HepG2 (cell line): Measurements from ENCODE around the gene OR2V2. TPM values are rescaled to one million over a fixed set of nuclear protein-coding genes. Genes with fewer than 3 reads are reported as not detected.

ENCODE experiments used
- ARNTL ChIP-seq: sonication (generic); formaldehyde crosslinking; IDR thresholded peaks from 2 replicates; pipeline ENCODE4 v1.4.0; 2020; ENCODE audit warnings: mild to moderate bottlenecking, missing genetic modification reagents
- GTF2F1 ChIP-seq: fragments of 150-350 bp; IDR thresholded peaks from 2 replicates; pipeline ENCODE4 v1.6.1; 2014; ENCODE audit warnings: low read length
- HOXD1 ChIP-seq: sonication (generic); formaldehyde crosslinking; IDR thresholded peaks from 2 replicates; pipeline ENCODE4 v1.5.0; 2020; ENCODE audit warnings: missing genetic modification reagents
- KDM1A ChIP-seq: IDR thresholded peaks from 2 replicates; pipeline ENCODE4 v1.6.1; 2016; ENCODE audit warnings: missing compliant biosample characterization
- KDM2A ChIP-seq: sonication (generic); formaldehyde crosslinking; IDR thresholded peaks from 2 replicates; pipeline ENCODE4 v1.4.0; 2020; ENCODE audit warnings: low read depth, missing genetic modification reagents, borderline replicate concordance
- MAF1 ChIP-seq: sonication (generic); formaldehyde crosslinking; IDR thresholded peaks from 2 replicates; pipeline ENCODE4 v1.5.0; 2020; ENCODE audit warnings: missing genetic modification reagents, borderline replicate concordance
- NCOA5 ChIP-seq: sonication (generic); formaldehyde crosslinking; IDR thresholded peaks from 2 replicates; pipeline ENCODE4 v1.4.0; 2020; ENCODE audit warnings: missing genetic modification reagents
- NFKBIZ ChIP-seq: IDR thresholded peaks from 2 replicates; pipeline ENCODE4 v1.6.1; 2018; ENCODE audit warnings: missing genetic modification reagents, missing compliant biosample characterization
- PHB2 ChIP-seq: fragments of 450-650 bp; IDR thresholded peaks from 2 replicates; pipeline ENCODE4 v1.6.1; 2018; ENCODE audit not compliant: partially characterized antibody
- SIX1 ChIP-seq: sonication (generic); formaldehyde crosslinking; IDR thresholded peaks from 2 replicates; pipeline ENCODE4 v1.4.0; 2020; ENCODE audit warnings: missing genetic modification reagents, borderline replicate concordance
- TP53 ChIP-seq: sonication (generic); formaldehyde crosslinking; conservative IDR thresholded peaks from 2 replicates; pipeline ENCODE4 v1.4.0; 2020; ENCODE audit warnings: missing genetic modification reagents
- ZNF383 ChIP-seq: sonication (generic); formaldehyde crosslinking; IDR thresholded peaks from 2 replicates; pipeline ENCODE4 v1.4.0; 2020; ENCODE audit warnings: missing genetic modification reagents, mild to moderate bottlenecking, borderline replicate concordance
- ZNF549 ChIP-seq: sonication (generic); formaldehyde crosslinking; IDR thresholded peaks from 2 replicates; pipeline ENCODE4 v1.5.0; 2020; ENCODE audit warnings: missing genetic modification reagents
- ZNF768 ChIP-seq: sonication (generic); formaldehyde crosslinking; IDR thresholded peaks from 2 replicates; pipeline ENCODE4 v1.4.0; 2020; ENCODE audit warnings: missing genetic modification reagents
- polyA plus RNA-seq, 8 experiments: library from polyadenylated mRNA; depleted of rRNA in 3 of 8; stranded (reverse) in 7 of 8; unstranded in 1 of 8; fragments of >200 nt; fragmentation: Illumina TruSeq in 4 of 8; extraction: Trizol in 4 of 8; gene quantifications; 2 replicates each; pipeline versions ENCODE4 v1.2.1 to v1.2.3, GENCODE V29; 2011 to 2016; ENCODE audit warnings: low read depth in 4 of 8, missing spikeins in 1 of 8, mixed read lengths in 1 of 8; ENCODE audit not compliant: insufficient read depth in 1 of 8
- total RNA-seq, 5 experiments: library from RNA; depleted of rRNA; stranded (reverse); fragments of >200 nt; fragmentation: Illumina TruSeq; extraction: Trizol; gene quantifications; 2 replicates each; pipeline ENCODE4 v1.2.3, GENCODE V29; 2016; ENCODE audit warnings: low read depth in 1 of 5
- TF ChIP-seq, protein P1 (sequence below): sonication (generic); formaldehyde crosslinking; IDR thresholded peaks from 2 replicates; pipeline ENCODE4 v1.8.0; 2022; ENCODE audit warnings: mild to moderate bottlenecking, missing genetic modification reagents, moderate library complexity
- TF ChIP-seq, protein P2 (sequence below): sonication (generic); formaldehyde crosslinking; IDR thresholded peaks from 2 replicates; pipeline ENCODE4 v1.9.0; 2021; ENCODE audit warnings: missing genetic modification reagents, borderline replicate concordance
- TF ChIP-seq, protein P3 (sequence below): sonication (generic); formaldehyde crosslinking; IDR thresholded peaks from 2 replicates; pipeline ENCODE4 v1.4.0; 2020; ENCODE audit warnings: missing genetic modification reagents; ENCODE audit errors: not compliant biosample characterization
- TF ChIP-seq, protein P4 (sequence below), 2 experiments: sonication (generic) in 1 of 2; formaldehyde crosslinking in 1 of 2; IDR thresholded peaks; 2 replicates each; pipeline versions ENCODE4 v1.5.1 to v1.6.1; 2011 to 2020; ENCODE audit warnings: borderline replicate concordance in 1 of 2, low read depth in 1 of 2, low read length in 1 of 2, mild to moderate bottlenecking in 1 of 2, missing genetic modification reagents in 1 of 2, moderate library complexity in 1 of 2
- TF ChIP-seq, protein P5 (sequence below): sonication (generic); formaldehyde crosslinking; IDR thresholded peaks from 2 replicates; pipeline ENCODE4 v1.8.1; 2022; ENCODE audit warnings: low read depth, mild to moderate bottlenecking, missing genetic modification reagents
- TF ChIP-seq, protein P6 (sequence below): sonication (generic); formaldehyde crosslinking; IDR thresholded peaks from 2 replicates; pipeline ENCODE4 v1.4.0; 2020; ENCODE audit warnings: missing genetic modification reagents, low read depth, mild to moderate bottlenecking, borderline replicate concordance

Gene OR2V2
- total and polyA plus RNA-seq, 2 of the 13 experiments (the other 11 are each of a cell fraction or from before 2014, with no cell fraction given) = not detected

DNA sequence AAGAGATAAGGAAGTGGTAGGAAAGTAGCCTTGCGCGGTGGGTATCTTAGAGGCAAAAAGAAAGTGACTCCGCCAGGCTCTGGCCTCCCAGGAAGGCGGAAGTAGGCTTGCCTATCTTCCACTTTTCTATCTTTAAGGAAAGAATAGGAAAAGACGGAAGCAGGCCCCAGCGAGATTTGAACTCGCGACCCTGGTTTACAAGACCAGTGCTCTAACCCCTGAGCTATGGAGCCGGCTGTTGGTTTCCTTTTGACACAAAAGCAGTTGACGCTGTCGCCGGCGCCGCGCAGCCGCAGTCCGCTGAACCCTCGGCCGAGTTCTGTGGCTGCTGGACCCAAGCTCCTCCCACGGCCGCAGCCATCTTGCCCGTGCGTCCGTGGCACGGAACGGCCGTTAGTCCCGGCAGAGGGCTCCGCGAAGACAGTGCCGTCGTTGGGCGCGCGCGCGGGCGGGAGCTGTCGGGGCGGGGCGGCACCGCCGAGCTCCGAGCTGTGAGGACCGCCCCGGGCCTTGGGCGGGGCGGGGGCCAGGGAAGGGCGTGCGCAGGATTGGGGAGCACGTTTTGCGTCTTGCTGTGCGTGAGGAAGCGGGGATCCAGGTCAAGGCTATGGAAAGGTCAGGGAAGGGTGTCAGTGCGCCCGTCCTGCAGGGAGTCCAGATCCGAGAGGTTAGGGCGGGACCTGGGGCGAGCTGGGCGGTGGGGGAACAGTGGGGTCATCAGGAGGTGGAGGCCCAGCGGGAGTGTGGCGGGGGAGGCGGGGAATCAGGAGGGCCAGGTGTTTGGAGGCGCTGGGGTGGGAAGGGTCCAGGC is 44.3 kb downstream of the OR2V2 start (continued):
- TF ChIP-seq HOXD1 (0 out of 2 replicates have a peak, but pooled peaks have one; percentile 62), ZNF383 (CRISPR knock-in tag) (no peak), GTF2F1 (no peak), TP53 (CRISPR knock-in tag) (0 out of 2 replicates have a peak, but pooled peaks have one; percentile 40), SIX1 (CRISPR knock-in tag) (no peak; the same call in 1 of the 2 replicates), MAF1 (CRISPR knock-in tag) (peak; percentile 99), NCOA5 (no peak), ARNTL (CRISPR knock-in tag) (peak; percentile 64; the same call in 1 of the 2 replicates), ZNF768 (CRISPR knock-in tag) (peak; percentile 63; the same call in 1 of the 2 replicates), ZNF549 (CRISPR knock-in tag) (no peak), KDM2A (CRISPR knock-in tag) (peak; percentile 70; the same call in 1 of the 2 replicates), PHB2 (no peak), NFKBIZ (no peak), KDM1A (CRISPR knock-in tag) (no peak)
- TF ChIP-seq, protein P1, sequence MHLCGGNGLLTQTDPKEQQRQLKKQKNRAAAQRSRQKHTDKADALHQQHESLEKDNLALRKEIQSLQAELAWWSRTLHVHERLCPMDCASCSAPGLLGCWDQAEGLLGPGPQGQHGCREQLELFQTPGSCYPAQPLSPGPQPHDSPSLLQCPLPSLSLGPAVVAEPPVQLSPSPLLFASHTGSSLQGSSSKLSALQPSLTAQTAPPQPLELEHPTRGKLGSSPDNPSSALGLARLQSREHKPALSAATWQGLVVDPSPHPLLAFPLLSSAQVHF (CRISPR knock-in tag) = 0 out of 2 replicates have a peak, but pooled peaks have one; percentile 52
- TF ChIP-seq, protein P2, sequence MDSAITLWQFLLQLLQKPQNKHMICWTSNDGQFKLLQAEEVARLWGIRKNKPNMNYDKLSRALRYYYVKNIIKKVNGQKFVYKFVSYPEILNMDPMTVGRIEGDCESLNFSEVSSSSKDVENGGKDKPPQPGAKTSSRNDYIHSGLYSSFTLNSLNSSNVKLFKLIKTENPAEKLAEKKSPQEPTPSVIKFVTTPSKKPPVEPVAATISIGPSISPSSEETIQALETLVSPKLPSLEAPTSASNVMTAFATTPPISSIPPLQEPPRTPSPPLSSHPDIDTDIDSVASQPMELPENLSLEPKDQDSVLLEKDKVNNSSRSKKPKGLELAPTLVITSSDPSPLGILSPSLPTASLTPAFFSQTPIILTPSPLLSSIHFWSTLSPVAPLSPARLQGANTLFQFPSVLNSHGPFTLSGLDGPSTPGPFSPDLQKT (CRISPR knock-in tag) = peak; percentile 67; the same call in 1 of the 2 replicates
- TF ChIP-seq, protein P3, sequence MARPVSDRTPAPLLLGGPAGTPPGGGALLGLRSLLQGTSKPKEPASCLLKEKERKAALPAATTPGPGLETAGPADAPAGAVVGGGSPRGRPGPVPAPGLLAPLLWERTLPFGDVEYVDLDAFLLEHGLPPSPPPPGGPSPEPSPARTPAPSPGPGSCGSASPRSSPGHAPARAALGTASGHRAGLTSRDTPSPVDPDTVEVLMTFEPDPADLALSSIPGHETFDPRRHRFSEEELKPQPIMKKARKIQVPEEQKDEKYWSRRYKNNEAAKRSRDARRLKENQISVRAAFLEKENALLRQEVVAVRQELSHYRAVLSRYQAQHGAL (CRISPR knock-in tag) = no peak
- TF ChIP-seq, protein P4, sequence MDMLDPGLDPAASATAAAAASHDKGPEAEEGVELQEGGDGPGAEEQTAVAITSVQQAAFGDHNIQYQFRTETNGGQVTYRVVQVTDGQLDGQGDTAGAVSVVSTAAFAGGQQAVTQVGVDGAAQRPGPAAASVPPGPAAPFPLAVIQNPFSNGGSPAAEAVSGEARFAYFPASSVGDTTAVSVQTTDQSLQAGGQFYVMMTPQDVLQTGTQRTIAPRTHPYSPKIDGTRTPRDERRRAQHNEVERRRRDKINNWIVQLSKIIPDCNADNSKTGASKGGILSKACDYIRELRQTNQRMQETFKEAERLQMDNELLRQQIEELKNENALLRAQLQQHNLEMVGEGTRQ (IDR thresholded peaks at IDR 0.05; ENCODE audit: low read depth, low read length) = no peak
- TF ChIP-seq, protein P4 (CRISPR knock-in tag; IDR thresholded peaks at IDR 0.05; ENCODE audit: borderline replicate concordance) = no peak
- TF ChIP-seq, protein P5, sequence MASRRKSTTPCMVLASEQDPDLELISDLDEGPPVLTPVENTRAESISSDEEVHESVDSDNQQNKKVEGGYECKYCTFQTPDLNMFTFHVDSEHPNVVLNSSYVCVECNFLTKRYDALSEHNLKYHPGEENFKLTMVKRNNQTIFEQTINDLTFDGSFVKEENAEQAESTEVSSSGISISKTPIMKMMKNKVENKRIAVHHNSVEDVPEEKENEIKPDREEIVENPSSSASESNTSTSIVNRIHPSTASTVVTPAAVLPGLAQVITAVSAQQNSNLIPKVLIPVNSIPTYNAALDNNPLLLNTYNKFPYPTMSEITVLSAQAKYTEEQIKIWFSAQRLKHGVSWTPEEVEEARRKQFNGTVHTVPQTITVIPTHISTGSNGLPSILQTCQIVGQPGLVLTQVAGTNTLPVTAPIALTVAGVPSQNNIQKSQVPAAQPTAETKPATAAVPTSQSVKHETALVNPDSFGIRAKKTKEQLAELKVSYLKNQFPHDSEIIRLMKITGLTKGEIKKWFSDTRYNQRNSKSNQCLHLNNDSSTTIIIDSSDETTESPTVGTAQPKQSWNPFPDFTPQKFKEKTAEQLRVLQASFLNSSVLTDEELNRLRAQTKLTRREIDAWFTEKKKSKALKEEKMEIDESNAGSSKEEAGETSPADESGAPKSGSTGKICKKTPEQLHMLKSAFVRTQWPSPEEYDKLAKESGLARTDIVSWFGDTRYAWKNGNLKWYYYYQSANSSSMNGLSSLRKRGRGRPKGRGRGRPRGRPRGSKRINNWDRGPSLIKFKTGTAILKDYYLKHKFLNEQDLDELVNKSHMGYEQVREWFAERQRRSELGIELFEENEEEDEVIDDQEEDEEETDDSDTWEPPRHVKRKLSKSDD (CRISPR knock-in tag) = peak; percentile 86
- TF ChIP-seq, protein P6, sequence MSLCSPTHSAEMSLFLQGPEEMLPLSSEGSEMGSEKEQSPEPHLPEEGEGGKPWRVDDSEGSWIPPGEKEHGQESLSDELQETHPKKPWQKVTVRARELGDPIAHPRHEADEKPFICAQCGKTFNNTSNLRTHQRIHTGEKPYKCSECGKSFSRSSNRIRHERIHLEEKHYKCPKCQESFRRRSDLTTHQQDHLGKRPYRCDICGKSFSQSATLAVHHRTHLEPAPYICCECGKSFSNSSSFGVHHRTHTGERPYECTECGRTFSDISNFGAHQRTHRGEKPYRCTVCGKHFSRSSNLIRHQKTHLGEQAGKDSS (CRISPR knock-in tag) = peak; percentile 86; the same call in 1 of the 2 replicates
